Activated T-cell treated with anti-CD3 and anti-CD28 coated beads, Interleukin-2, amount 50 U/mL, for 4 hours (primary cell): ENCODE results near the gene MACROD2. TPM values are rescaled to one million over a fixed set of nuclear protein-coding genes. Genes with fewer than 3 reads are reported as not detected.
"Not testable (repeated sequence)": the region's sequence is repeated elsewhere in the genome, so short reads cannot be mapped to it uniquely, and the experiment has no call there.

Experiments
- ATAC-seq, 2 donors: fragments of 200-7000 bp; cut with Tn5 transposase; one replicate each; pipeline ENCODE4 v1.10.0; 2021
- DNase-seq: peaks from one replicate; pipeline ENCODE4 v3.0.0-alpha.2; 2020
- H3K27me3 Mint-ChIP-seq: one replicate; pipeline ENCODE4 v1.8.0; 2021; ENCODE audit warnings: low read depth, mixed read lengths
- H3K36me3 Mint-ChIP-seq: one replicate; pipeline ENCODE4 v1.8.0; 2022; ENCODE audit warnings: mixed read lengths; ENCODE audit not compliant: insufficient read depth
- H3K4me1 Mint-ChIP-seq: one replicate; pipeline ENCODE4 v1.8.0; 2021; ENCODE audit warnings: low read depth, mixed read lengths
- H3K4me3 Mint-ChIP-seq: one replicate; pipeline ENCODE4 v1.8.0; 2021; ENCODE audit warnings: mild to moderate bottlenecking, moderate library complexity, mixed read lengths
- H3K9me3 Mint-ChIP-seq: one replicate; pipeline ENCODE4 v1.8.0; 2021; ENCODE audit warnings: mixed read lengths
- total RNA-seq, 3 donors: library from RNA; stranded (reverse); gene quantifications; one replicate each; pipeline ENCODE4 v1.2.1, GENCODE V29; 2021

The MACROD2 gene
- total RNA-seq, 3 donors from 2014 or later, result 0.10 TPM; not detected in 2

DNA sequence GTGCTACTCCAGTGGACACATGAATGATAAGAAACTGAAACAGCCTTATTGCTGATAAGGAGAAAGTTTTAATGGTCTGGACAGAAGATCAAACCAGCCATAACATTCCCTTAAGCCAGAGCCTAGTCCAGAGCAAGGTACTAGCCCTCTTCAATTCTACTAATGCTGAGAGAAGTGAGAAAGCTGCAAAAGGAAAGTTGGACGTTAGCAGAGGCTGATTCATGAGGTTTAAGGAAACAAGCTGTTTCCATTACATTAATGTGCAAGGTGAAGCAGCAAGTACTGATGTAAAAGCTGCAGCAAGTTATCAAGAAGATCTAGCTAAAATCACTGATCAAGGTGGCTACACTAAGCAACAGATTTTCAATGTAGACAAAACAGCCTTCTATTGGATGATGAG is 1943.5 kb downstream of the MACROD2 start:
- no peak for ATAC-seq
- no peaks in the 10 kb centered on the region for H3K36me3 Mint-ChIP-seq
- no peaks in the 10 kb centered on the region for H3K9me3 Mint-ChIP-seq
- DNase-seq, result no peak
- no peaks in the 10 kb centered on the region for H3K27me3 Mint-ChIP-seq
- H3K4me1 Mint-ChIP-seq, result no peaks in the 10 kb centered on the region
- no peak overlapping the region for H3K4me3 Mint-ChIP-seq

GRCh38 chr20:15940127-15940526 is 1944.8 kb downstream of the MACROD2 start:
- Mint-ChIP-seq H3K4me1 (no peaks in the 10 kb centered on the region), H3K9me3 (no peaks in the 10 kb centered on the region), H3K27me3 (no peaks in the 10 kb centered on the region), H3K4me3 (no peak overlapping the region), H3K36me3 (no peaks in the 10 kb centered on the region)
- DNase-seq (no peak), ATAC-seq (no peak)

GRCh38 chr20:15942130-15942529 is 1946.8 kb downstream of the MACROD2 start:
- H3K4me1 Mint-ChIP-seq, result no peaks in the 10 kb centered on the region
- DNase-seq (no peak), ATAC-seq (no peak)
- no peak overlapping the region for H3K4me3 Mint-ChIP-seq
- no peaks in the 10 kb centered on the region for H3K9me3 Mint-ChIP-seq
- H3K27me3 Mint-ChIP-seq, result no peaks in the 10 kb centered on the region
- H3K36me3 Mint-ChIP-seq, result no peaks in the 10 kb centered on the region

DNA sequence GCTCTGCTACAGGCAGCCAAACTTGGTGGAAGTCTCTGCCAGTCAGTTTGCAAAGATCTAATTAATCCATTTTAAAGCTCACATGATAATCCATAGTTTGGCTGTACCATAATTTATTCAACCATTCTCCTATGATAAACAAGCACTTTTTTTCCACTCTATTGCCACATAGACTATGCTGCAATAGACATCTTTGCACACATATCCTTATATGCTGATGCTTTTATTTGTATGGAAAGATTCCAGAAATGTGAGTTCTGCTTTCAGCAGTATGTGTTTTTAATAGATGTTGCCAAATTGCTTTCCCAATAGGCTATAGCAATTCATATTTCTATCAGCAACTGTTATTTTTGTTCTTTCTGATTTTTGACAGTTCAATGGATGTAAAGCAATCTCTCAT is 1950.0 kb downstream of the MACROD2 start:
- no peak for DNase-seq
- H3K4me1 Mint-ChIP-seq, result no peaks in the 10 kb centered on the region
- no peaks in the 10 kb centered on the region for H3K36me3 Mint-ChIP-seq
- no peak for ATAC-seq
- no peaks in the 10 kb centered on the region for H3K27me3 Mint-ChIP-seq
- H3K9me3 Mint-ChIP-seq, result no peaks in the 10 kb centered on the region
- no peak overlapping the region for H3K4me3 Mint-ChIP-seq

DNA sequence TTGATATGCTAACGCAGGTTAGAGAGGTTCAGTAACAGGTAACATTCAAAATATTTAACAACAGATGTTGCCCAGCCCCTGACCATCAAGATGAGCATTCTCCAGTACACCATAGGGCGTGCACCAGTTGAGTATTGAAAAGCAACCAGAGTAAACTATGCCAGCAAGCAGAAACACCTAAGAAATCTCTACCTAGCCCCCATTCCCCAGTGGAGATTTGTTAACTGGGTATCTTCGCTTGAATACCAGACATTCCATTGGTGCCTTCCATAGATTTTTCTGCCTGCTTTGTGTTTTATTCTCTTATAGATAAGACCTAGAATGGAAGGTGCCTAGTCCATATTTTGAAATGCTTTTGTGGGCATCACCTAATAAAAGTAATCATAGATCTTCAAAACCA is 1954.1 kb downstream of the MACROD2 start:
- Mint-ChIP-seq H3K27me3 (no peaks in the 10 kb centered on the region), H3K4me3 (no peak overlapping the region), H3K4me1 (no peaks in the 10 kb centered on the region)

DNA sequence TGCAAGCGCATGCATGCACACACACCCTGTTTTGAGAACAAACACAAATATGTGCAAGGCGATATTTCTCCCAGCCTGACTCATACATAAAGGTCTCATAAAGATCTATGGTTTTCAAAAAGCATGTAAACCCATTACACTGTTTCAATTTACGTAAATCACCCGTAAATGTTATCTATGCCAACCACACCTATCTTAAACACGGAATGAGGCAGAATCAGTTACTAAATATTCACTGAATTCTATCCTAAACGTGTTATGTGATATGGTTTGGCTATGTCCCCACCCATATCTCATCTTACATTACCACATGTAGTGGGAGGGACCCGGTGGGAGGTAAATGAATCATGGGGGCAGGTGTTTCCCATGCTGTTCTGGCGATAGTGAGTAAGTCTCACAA is 1956.3 kb downstream of the MACROD2 start:
- Mint-ChIP-seq H3K36me3 (no peaks in the 10 kb centered on the region), H3K4me3 (no peak overlapping the region), H3K9me3 (peaks cover 6% of the 10 kb centered on the region), H3K4me1 (no peaks in the 10 kb centered on the region), H3K27me3 (no peaks in the 10 kb centered on the region)
- ATAC-seq, result no peak
- no peak for DNase-seq

More for the DNA sequence above, 1954.1 kb downstream of the MACROD2 start:
- Mint-ChIP-seq H3K9me3 (peaks cover 6% of the 10 kb centered on the region), H3K36me3 (no peaks in the 10 kb centered on the region)
- ATAC-seq (no peak), DNase-seq (no peak)

GRCh38 chr20:15958142-15958541 is 1962.8 kb downstream of the MACROD2 start:
- Mint-ChIP-seq H3K27me3 (no peaks in the 10 kb centered on the region), H3K4me1 (no peaks in the 10 kb centered on the region), H3K4me3 (no peak overlapping the region), H3K9me3 (no peaks in the 10 kb centered on the region), H3K36me3 (no peaks in the 10 kb centered on the region)
- DNase-seq (no peak), ATAC-seq (no peak)

- no peak for DNase-seq
- Mint-ChIP-seq H3K9me3 (peaks cover 9% of the 10 kb centered on the region), H3K4me3 (no peak overlapping the region), H3K36me3 (no peaks in the 10 kb centered on the region), H3K4me1 (no peaks in the 10 kb centered on the region), H3K27me3 (no peaks in the 10 kb centered on the region)
- ATAC-seq, result no peak
These were observed 1969.8 kb downstream of the MACROD2 start for GRCh38 chr20:15965165-15965564.

GRCh38 chr20:15967334-15967733 is 1972.0 kb downstream of the MACROD2 start:
- H3K27me3 Mint-ChIP-seq, result no peaks in the 10 kb centered on the region
- no peaks in the 10 kb centered on the region for H3K4me1 Mint-ChIP-seq
- DNase-seq (no peak), ATAC-seq (no peak)
- peaks cover 20% of the 10 kb centered on the region for H3K9me3 Mint-ChIP-seq
- H3K36me3 Mint-ChIP-seq, result no peaks in the 10 kb centered on the region
- no peak overlapping the region for H3K4me3 Mint-ChIP-seq

GRCh38 chr20:15976047-15976736 is 1980.9 kb downstream of the MACROD2 start:
- Mint-ChIP-seq H3K4me3 (no peak overlapping the region), H3K27me3 (no peaks in the 10 kb centered on the region), H3K9me3 (peaks cover 24% of the 10 kb centered on the region), H3K4me1 (no peaks in the 10 kb centered on the region), H3K36me3 (no peaks in the 10 kb centered on the region)
- ATAC-seq (no peak), DNase-seq (no peak)

DNA sequence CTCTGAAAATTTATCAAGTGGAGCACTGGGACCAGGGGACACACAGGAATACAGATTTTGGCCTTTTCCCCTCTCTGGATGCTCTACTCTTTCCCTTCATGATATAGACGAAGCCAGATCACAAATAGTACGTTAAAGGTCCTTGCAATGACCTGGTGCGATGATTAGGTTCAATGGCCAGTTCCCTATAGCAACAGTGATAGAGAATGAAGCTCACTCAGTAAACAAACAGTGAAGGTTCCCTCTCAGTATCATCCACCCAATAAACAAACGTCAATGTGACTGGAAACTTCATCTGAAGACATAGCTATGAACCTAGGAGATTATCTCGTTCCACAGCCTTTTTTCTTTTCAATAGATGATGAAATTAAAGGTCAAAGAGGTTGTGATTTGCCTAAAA is 1981.7 kb downstream of the MACROD2 start:
- ATAC-seq, result no peak

GRCh38 chr20:15977758-15978157 is 1982.4 kb downstream of the MACROD2 start:
- ATAC-seq (no peak), DNase-seq (no peak)
- Mint-ChIP-seq H3K36me3 (no peaks in the 10 kb centered on the region), H3K9me3 (peaks cover 13% of the 10 kb centered on the region), H3K27me3 (no peaks in the 10 kb centered on the region), H3K4me1 (no peaks in the 10 kb centered on the region), H3K4me3 (no peak overlapping the region)

More for the DNA sequence above, 1981.7 kb downstream of the MACROD2 start:
- no peaks in the 10 kb centered on the region for H3K36me3 Mint-ChIP-seq
- no peak for DNase-seq
- peaks cover 16% of the 10 kb centered on the region for H3K9me3 Mint-ChIP-seq
- no peaks in the 10 kb centered on the region for H3K4me1 Mint-ChIP-seq
- H3K27me3 Mint-ChIP-seq, result no peaks in the 10 kb centered on the region
- no peak overlapping the region for H3K4me3 Mint-ChIP-seq

DNA sequence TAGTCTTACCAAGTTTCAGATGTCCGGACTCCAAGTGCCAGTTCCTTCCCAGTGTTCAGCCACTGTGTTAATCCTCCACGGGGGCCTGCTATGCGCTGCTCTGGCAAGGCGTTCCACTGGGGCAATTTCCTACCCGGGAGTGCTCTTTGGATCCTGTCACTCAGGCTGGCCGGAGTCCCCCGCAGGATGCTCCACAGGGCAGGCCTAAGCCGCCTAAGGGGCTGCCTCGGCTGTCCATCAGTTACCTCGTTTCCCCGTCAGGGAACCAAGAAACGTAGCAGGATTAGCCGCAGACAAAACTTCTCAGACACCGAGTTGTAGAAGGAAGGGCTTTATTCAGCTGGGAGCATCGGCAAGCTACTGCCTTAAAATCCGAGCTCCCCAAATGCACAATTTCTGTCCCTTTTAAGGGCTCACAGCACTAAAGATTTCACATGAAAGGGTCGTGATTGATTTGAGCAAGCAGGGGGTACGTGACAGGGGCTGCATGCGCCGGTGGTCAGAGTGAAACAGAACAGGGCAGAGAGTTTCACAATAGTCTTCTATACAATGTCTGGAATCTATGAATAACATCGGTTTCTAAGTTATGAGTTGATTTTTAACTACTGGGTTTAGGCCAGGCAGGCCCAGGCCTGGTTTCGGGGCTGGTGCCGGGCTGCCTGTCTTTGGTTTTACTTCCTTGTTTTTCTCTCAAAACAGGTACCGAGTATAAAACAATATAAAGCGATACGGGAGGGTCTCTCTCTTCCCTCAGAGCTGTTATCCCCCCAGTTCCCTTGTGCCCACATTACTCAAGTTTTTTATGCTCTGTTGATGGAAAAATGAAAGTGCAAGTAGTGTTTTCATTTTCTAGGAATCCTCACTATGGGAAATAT is 1990.4 kb downstream of the MACROD2 start:
- H3K27me3 Mint-ChIP-seq, H3K9me3 Mint-ChIP-seq, DNase-seq, ATAC-seq, H3K4me1 Mint-ChIP-seq, H3K36me3 Mint-ChIP-seq, H3K4me3 Mint-ChIP-seq: not testable (repeated sequence)

- Mint-ChIP-seq H3K27me3 (no peaks in the 10 kb centered on the region), H3K36me3 (no peaks in the 10 kb centered on the region), H3K4me1 (no peaks in the 10 kb centered on the region), H3K9me3 (no peaks in the 10 kb centered on the region), H3K4me3 (no peak overlapping the region)
- DNase-seq, result no peak
- ATAC-seq, result no peak
These were observed 1991.4 kb downstream of the MACROD2 start for GRCh38 chr20:15986690-15987089.

DNA sequence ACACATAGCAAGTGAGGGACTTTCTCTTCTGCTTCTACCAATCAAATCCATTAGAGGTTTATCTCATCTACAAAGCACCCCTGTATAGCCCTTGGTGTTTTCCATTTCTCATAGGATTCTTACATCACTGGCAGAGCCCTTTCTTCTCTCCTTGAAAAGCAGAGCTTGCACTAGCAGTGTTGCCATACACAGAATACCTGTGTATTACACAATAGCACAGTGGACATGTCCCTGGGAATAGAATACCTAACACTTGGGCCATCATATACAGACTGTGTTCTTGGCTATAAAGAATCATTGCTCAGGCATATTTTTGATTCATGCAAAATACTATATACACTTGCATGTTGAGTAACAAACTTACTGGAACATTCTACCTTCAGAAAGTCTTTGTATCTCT is 1996.0 kb downstream of the MACROD2 start:
- Mint-ChIP-seq H3K9me3 (peaks cover 4% of the 10 kb centered on the region), H3K27me3 (no peaks in the 10 kb centered on the region), H3K4me3 (no peak overlapping the region), H3K4me1 (no peaks in the 10 kb centered on the region), H3K36me3 (no peaks in the 10 kb centered on the region)
- no peak for ATAC-seq
- no peak for DNase-seq
